GM10266 (cell line): ENCODE measurements around the gene EDDM3A.
"Not testable (repeated sequence)": the region's sequence is repeated elsewhere in the genome, so short reads cannot be mapped to it uniquely, and the experiment has no call there.

ENCODE experiments used
- DNase-seq: peaks from one replicate; pipeline ENCODE4 v3.0.0; 2012; ENCODE audit errors: extremely low spot score
- CTCF ChIP-seq: IDR thresholded peaks from 2 replicates; pipeline ENCODE4 v1.5.1; 2012; ENCODE audit warnings: mild to moderate bottlenecking, low read depth; ENCODE audit not compliant: control insufficient read depth, insufficient read depth; ENCODE audit errors: missing control alignments

EDDM3A gene

GRCh38 chr14:20733684-20734429 lies 11.8 kb upstream of the EDDM3A start:
- no peak for DNase-seq
- TF ChIP-seq CTCF: no peak

GRCh38 chr14:20734430-20734806 lies 11.3 kb upstream of the EDDM3A start:
- DNase-seq: no peak
- TF ChIP-seq CTCF: no peak

GRCh38 chr14:20738292-20738691 lies 7.4 kb upstream of the EDDM3A start:
- DNase-seq: not testable (repeated sequence)

GRCh38 chr14:20742132-20742531 lies 3.6 kb upstream of the EDDM3A start:
- no peak for TF ChIP-seq CTCF
- no peak for DNase-seq

- no peak for TF ChIP-seq CTCF
- DNase-seq: no peak
These were observed 2.1 kb upstream of the EDDM3A start for GRCh38 chr14:20743556-20743955.

- TF ChIP-seq CTCF: no peak
- DNase-seq: no peak
These were observed 879 bp downstream of the EDDM3A start for GRCh38 chr14:20746566-20746965.

GRCh38 chr14:20748439-20748838 lies 2.8 kb downstream of the EDDM3A start:
- no peak for DNase-seq
- TF ChIP-seq CTCF: no peak

- no peak for DNase-seq
- TF ChIP-seq CTCF: no peak
These were observed 4.5 kb downstream of the EDDM3A start for GRCh38 chr14:20750194-20750593.
